Measurements from ENCODE around the gene BHMT2. TPM values are rescaled to one million over a fixed set of nuclear protein-coding genes. Genes with fewer than 3 reads are reported as not detected.

BHMT2 gene, protein sequence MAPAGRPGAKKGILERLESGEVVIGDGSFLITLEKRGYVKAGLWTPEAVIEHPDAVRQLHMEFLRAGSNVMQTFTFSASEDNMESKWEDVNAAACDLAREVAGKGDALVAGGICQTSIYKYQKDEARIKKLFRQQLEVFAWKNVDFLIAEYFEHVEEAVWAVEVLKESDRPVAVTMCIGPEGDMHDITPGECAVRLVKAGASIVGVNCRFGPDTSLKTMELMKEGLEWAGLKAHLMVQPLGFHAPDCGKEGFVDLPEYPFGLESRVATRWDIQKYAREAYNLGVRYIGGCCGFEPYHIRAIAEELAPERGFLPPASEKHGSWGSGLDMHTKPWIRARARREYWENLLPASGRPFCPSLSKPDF
- total RNA-seq, result 0.76 TPM in 1 of 2 replicates, not detected in the other

DNA sequence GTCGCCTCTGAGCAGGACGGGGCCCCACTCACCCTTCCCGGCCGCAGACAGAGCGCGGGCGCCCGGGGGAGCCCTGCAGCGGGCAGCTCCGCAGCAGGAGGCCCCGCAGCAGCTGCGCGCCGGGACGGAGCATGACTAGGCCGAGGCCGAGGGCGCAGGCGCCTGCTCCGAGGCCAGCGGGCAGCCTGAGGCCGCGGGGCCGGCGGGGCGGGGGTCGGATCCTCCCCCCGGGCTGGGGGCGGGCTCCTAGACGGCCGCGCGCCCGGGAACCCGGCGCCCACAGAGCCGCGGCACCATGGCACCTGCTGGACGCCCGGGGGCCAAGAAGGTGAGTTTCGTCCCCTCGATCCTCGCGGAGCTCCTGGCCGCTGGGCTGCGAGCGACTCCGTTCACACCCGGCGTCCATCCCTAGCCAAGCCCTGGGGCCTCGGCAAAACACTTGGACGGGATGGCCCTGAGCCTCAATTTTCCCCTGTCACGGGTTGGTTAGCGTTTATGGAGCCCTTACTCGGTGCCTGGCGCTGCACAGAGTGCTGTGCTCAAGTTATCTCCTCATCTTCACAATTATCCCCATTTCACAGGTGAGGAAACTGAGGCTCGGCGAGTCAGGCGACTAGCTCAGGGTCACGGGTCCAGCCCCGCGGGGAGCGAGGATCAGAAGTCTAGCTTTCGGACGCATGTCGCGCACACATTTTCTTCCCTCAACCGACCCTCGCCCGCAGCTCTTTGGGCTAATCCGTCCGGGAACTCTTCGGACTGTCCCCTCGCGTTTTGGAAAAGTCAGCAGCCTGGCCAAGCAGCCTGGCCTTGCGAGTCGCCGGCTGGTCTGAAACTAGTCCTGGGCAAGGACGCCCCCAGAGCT, at the start of gene BHMT2, which contains the start of gene DMGDH:
TSS of gene BHMT2 (plus strand) at position 280 of the 862 bp plus-strand sequence. CDS start at position 296, 16 bp downstream.
TSS of gene DMGDH (minus strand) at position 187 of the 862 bp plus-strand sequence. CDS start at position 133, 54 bp downstream.
- no peak for DNase-seq (ENCODE audit: extremely low read depth, low read depth, low spot score)

DNA sequence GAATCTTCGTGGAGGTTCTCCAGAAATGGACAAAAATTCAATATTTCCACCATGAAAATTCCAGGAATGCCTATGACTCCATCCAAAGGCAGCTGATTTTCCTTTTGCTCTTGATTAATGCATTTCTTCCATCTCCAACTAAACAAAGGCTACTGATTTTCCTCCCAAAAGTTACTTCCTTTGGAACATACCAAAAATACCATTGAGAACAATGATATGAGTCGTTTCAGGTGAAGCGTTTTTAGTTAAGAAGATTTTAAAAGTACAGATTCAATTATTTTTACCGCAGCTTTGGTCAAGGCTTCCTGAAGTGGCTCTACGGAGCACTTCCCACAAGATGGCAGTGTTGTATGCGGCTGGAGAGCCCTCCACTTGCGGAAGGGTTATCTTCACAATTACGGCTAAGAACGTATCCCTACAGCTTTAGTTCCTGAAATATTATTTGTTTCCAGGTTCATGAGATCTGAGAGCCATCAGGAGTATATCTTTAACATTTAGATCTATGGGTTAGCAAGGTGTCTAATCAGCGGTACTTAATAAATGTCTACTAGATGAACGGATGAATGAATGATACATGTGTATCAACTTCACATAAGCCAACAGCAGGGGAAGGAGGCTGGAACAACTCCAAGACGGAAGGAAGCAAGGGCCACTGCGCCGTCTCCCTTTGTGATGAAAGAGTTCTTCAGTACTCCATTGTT, 48.6 kb upstream of the BHMT2 start:
- DNase-seq (ENCODE audit: extremely low read depth, low read depth, low spot score), result peak; percentile 62

DNA sequence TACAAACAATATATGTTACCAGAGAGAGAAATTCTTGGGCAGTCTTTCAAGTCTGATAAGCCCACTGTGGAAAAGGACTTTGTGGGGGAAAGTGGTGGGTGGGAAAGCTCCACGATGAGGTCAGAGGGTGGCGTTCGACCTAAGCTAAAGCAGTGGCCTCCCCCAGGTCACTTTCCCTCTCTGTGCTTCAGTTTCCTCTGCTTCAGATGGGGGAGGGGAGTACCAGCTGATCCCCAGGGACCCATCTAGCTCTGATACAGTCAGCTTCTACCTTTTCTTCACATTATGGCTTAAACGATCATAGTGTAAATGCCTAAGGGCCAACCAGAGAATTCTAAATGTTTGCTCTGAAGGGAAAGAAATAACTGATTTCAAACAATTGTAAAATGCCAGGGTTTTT, 47.8 kb upstream of the BHMT2 start:
- DNase-seq (ENCODE audit: extremely low read depth, low read depth, low spot score), result no peak

DNA sequence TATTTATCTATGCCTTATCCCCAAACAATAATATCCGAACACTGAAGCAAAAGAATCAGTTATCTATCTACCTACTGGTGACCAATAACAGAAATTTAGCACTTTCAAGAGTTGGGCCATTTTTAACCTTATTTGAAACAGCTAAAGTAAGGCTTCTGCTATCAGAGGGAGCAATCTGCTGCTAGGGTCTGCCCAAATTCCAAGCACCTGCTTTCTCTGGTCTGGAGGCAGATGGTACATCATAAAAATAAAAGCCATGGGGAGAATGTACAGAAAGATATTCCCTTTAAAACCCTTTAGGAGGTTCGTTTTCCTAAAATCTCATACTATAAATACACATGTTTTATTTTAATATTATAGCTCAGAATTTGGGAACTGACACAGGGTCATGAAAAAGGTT, 46.8 kb upstream of the BHMT2 start:
- no peak for DNase-seq (ENCODE audit: extremely low read depth, low read depth, low spot score)

DNA sequence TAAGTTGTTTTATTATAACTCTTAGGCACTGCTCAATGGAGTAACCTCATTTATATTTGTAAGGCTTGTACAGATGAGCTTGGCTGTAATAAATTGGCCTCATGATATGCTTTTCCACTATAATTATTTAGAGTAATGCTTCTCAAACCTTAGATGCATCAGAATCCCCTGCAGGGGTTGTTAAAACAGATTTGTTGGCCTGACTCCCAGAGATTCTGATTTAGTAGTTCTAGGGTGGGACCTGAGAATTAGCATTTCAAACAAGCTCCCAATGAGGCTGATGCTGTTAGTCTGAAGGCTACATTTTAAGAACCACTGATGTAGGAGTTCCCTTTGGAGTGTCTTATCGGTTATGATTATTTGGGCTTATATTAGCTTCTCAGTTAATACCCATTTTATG, 46.2 kb upstream of the BHMT2 start:
- no peak for DNase-seq (ENCODE audit: extremely low read depth, low read depth, low spot score)

DNA sequence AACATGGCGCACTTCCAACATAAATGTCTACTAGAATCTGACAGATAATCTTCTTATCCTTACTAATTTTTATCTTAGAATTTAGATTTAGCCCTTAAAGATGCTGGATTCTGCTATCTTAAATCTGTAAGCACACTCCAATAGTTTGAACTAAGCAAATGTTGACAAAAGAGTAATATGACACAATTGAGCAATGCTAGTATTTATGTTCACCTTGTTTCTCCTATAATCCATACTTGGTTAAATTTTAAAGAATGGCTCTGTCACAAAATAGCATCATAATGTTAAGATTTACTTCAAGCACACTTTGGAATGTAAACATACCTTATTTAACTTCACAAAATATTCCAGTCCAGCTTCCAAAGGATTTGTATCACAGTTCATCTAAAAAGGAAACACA, 45.6 kb upstream of the BHMT2 start:
- no peak for DNase-seq (ENCODE audit: extremely low read depth, low read depth, low spot score)

DNA sequence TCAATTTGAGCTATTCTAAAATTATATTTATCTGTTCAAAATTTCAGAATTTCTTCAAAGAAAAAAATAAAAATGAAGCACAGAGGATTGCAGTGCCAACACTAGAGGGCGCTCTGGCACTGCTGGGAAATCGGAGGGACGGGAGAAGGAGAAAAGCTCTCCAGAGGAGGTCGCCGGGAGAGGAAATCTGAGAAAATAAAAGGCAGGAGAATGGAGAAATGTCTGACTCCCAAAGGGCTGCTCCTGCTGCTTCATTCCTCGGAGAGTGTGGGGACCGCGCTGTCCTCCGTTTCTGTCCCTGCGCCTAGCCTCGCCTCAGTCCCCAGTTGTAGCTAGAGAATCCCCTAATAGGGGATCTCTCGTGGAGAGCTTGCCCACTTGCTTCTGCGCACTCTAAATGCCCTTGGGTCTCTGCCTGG, 44.5 kb upstream of the BHMT2 start:
- DNase-seq (ENCODE audit: extremely low read depth, low read depth, low spot score), result peak; percentile 9

DNA sequence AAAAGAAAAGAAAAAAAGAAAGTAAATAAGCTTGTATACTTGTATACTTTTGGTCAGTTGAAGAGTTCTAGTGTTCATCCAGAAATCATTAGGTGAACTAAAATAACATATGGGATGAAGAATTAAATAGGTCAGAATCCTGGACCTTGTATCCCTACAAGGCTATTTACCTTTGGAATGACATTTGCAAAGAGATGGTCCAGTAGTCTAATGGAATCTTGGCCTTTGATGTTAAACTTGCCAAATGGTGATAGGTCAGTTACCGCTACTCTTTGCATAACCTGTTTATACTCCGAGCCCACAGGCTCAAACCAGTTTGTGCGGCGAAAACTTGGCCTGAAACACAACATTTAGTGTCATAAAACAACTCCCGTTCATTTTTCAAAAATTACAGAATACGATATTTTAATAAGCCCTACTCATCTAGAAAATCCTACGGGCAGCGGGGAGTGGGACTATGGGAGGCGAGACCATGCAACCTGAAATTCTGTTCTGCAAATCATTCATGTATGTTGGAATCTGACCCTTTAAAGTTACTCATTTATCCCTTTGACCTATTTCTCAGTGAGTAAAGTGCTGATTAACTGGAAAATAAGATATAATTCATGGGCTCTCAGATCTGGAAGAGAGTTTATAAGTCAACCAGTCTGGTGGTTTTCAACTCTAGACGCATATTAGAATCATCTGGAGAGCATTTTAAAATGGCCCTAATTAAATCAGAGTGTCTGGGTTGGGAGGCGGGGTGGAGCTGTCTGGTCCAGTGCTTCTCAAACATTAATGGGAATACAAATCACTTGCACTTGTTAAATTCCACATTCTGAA, 38.7 kb upstream of the BHMT2 start:
- DNase-seq (ENCODE audit: extremely low read depth, low read depth, low spot score), result no peak

DNA sequence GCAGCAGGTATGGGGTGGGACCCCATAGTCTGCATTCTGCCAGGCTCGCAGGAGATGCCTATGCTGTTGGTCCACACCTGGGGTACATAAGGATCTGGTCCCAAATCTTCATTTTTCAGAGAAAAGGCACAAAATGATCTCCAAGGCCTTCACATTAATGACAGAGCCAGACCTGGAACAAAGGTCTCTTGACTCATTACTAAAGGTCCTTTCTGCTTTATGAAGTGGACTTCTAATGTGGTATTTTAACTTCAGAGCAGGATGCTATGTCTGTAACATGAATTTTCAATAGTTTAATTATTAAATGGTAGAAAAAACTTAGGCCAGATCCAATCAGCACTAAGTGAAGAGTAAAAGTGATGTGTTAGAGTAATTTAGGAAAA, 38.1 kb upstream of the BHMT2 start:
- no peak for DNase-seq (ENCODE audit: extremely low read depth, low read depth, low spot score)

DNA sequence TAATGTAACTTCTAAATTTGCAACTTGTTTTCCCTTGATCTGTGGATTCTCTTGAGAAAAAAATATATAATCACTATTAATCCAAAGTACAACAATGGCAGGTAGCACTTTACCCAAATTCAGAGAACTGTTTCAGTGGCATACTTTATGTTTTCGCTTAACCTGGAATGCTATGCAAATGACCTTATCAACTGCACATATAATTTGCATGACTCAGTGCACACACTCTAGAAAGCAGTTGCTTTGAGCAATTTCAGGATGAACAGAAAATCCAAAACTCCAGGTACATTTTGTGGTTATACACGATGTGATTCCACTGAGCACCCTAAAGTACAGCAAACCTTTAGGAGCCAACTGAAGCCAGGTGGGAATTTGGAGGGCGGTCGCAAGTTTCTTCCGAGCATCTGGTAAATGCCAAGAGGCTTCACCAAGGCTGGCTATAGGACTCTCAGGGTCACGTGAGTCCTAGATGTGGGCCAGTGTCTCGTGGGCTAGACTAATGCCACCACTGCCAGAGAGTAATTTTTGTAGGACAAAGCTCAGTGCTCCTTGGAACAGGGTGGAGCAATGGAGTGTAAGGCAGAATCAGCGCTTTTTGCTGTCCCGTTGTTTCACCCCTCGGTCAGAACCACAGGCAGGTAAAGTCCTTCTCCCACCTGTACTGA, 37.4 kb upstream of the BHMT2 start:
- DNase-seq (ENCODE audit: extremely low read depth, low read depth, low spot score), result no peak

DNA sequence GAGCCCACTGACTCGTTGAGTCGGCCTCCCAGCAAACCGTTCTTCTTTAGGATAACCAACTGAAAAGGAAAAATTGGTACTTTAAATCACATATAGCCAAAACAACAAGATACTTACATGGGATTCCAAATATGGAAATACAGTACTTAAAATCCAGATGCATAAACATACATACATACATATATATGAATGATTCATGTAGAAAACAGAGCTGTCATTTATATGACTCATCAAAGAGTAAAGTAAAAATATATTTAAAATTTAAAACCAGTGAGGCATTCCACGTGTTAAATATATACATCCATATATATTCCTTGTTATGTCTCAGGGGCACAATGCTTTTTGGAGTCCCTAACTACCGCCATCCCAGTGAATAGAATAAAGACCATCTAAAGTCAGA, 36.8 kb upstream of the BHMT2 start:
- no peak for DNase-seq (ENCODE audit: extremely low read depth, low read depth, low spot score)

DNA sequence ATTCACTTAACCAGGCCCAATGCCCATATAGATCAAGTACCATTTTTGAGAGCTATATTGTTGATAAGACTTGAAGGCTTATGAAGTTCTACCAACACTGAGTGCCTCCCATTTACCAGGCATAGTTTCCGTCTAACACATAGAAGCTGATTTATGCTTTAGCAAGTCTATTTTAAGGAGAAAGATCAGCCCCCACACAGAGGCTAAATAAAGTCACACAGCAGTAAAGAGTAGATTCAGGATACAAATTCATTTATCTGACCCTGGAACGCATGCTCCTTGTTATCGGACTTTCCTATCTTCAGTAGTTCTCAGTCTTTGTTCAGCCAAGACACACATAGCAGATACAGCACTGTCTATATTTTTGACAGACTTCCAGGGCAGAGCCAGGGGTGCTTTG, 34.3 kb upstream of the BHMT2 start:
- DNase-seq (ENCODE audit: extremely low read depth, low read depth, low spot score), result no peak

DNA sequence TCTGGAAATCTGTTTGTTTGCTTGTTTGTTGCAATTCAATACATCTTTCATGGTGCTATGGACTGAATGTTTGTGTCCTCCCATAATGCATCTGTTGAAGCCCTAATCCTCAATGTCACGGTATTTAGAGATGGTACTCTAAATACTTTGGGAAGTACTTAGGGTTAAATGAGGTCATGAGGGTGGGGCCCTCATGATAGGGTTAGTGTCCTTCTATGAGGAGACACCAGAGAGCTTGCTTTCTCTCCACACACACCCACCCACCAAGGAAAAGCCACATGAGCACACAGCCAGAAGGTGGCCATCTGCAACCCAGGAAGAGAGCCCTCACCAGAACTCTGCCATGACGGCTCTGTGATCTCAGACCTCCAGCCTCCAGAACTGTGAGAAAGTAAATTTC, 32.8 kb upstream of the BHMT2 start:
- DNase-seq (ENCODE audit: extremely low read depth, low read depth, low spot score), result no peak

DNA sequence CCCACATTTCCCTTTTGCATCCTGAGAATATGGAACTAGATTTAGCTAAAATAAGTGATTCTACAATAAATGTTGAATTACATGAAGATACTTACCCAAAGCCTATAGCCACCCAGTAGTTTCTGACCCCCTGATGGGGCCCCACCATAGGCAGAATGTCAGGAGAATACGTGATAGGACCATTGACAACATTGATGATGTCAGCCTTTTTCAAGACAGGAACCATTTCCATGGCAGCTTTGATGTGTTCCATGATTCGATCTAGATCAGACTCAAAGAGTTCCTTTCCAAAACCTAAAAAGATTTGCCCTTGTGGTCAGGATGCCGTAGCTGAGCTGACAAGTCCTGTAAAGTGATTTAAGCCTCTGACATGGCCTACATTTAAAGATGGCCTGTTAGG, 27.4 kb upstream of the BHMT2 start:
- no peak for DNase-seq (ENCODE audit: extremely low read depth, low read depth, low spot score)

DNA sequence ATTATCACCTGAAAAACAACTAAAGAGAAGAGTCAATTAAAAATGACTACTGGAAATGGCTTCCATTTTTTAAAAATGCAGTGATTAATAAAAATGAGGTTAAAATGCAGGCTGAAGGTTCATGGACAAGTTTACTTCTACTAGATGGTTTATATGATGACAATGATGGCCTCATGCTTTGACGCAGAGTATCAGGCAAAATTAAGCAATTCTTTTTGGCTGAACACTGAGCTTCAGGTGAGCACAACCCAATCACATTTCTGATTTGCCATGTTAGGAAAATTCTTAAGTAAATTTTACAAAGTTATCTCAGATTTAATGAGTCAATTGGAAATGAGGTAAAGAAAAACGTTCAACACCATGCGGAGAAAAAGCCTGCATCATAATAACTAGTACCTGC, 22.4 kb upstream of the BHMT2 start:
- DNase-seq (ENCODE audit: extremely low read depth, low read depth, low spot score), result no peak

DNA sequence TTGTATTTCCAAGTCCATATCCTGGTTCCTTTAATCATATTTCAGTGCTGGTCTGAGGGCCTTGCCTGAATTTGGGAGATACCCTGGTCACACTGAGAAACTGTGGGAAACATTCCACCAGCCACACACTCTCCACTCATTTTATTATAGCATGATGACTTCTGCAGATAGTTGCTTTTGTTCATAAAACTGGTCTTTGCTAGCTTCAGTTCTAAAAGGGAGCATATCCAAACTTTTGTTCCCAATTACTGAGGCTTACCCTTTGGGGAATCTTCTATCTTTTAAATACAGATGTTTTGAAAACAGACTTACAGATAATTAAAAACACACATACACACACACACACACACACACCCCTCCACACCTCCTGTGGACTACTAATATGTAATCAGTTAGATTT, 21.1 kb upstream of the BHMT2 start:
- DNase-seq (ENCODE audit: extremely low read depth, low read depth, low spot score), result no peak

DNA sequence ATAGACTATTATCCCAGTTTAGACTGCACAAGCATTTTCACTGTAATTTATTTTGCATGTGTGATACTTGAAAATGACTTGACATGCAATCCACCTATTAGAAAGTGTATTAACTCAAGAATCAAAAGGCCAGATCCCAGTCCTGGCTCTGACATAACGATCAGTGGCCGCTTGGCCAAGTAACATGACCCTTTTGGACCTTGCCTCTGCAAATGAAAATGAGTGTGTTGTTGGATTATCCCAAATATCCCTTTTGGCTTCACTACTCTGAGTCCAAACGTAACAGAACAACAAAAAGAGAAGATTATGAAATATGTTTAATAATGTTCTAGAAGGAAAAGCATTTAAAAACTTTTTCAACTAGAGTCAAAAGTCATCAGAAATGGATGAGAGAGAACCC, 19.1 kb upstream of the BHMT2 start:
- DNase-seq (ENCODE audit: extremely low read depth, low read depth, low spot score), result no peak

DNA sequence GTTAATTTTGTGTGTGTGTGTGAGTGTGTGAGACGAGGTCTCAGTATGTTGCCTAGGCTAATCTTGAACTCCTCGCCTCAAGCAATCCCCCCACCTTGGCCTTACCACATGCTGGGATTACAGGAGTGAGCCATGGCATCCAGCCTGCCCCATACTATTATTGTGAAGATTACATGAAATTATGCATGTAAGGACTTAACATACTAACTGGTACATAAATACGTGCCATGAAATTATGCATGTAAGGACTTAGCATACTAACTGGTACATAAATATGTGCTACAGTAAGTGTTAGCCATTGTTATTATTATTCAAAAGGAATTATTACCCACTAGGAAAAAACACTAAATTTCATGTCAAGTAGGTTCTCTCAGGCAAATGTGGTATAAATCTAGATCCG, 16.2 kb upstream of the BHMT2 start:
- no peak for DNase-seq (ENCODE audit: extremely low read depth, low read depth, low spot score)

DNA sequence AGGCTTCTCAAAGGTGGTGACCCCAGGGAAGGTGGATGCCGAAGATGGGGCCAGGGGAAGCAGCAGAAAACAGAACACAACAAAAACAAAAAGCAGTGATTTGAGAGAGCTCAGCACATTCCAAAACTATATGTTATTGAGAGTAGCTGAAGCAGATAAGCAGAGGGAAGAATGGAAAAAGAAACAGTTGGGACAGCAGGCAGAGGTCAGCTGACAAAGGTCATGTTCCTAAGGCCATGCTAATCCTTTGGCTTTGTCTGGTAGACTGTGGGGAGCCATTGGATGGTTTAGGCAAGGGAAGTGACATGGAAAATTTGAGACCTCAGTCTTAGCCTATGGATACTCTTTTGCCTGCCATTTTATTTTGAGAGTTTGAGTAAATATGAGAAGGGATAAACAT, 14.6 kb upstream of the BHMT2 start:
- DNase-seq (ENCODE audit: extremely low read depth, low read depth, low spot score), result no peak

DNA sequence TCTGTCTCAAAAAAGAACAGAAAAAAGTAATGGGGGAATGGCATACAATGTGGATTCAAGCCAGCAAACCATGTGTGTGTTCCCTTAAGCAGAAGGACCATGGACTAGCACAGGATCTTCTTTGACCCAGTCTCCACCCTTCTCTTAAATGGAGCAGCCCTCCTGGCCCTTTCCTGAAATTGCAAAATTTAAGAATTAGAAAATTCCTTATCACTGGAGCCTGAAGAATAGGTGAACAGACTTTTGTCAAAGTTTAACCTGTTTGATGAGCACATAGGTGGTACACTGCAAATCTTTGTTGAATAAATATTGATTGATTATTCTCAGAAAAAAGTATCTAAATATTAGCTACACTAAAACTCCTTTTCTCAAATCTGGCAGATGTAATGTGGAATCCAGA, 12.7 kb upstream of the BHMT2 start:
- DNase-seq (ENCODE audit: extremely low read depth, low read depth, low spot score), result no peak

Data from glomerular endothelial cell (primary cell).